ENCODE measurements around the gene CUBN. TPM values are rescaled to one million over a fixed set of nuclear protein-coding genes. Genes with fewer than 3 reads are reported as not detected.

Gene CUBN
- total RNA-seq, 4 donors from 2014 or later = 0.54 to 1.8 (median 1.3) TPM

DNA sequence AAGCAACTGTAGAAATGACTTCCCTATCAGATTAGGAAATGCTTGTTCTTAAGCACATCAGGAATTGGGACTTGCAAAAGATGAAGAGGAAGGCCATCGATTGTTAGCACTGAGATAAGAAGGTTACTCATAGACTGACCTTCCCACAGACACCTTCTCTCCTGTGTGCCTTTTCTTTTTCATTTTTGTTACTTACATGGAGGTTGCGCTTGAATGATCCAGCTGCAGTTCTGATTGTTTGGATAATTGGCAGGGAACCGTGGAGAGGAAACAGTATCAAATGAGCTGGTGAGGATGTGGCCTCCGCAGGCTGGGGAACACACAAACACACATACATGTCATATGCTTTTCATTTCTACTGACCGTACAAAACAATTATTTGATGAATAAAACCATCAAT is 177.5 kb downstream of the CUBN start:
- WGBS, 2 donors = 55 to 59% methylated on average over 5 of the region's 5 CpGs
- DNase-seq (ENCODE audit: low spot score in 2 of 2) = no peak

DNA sequence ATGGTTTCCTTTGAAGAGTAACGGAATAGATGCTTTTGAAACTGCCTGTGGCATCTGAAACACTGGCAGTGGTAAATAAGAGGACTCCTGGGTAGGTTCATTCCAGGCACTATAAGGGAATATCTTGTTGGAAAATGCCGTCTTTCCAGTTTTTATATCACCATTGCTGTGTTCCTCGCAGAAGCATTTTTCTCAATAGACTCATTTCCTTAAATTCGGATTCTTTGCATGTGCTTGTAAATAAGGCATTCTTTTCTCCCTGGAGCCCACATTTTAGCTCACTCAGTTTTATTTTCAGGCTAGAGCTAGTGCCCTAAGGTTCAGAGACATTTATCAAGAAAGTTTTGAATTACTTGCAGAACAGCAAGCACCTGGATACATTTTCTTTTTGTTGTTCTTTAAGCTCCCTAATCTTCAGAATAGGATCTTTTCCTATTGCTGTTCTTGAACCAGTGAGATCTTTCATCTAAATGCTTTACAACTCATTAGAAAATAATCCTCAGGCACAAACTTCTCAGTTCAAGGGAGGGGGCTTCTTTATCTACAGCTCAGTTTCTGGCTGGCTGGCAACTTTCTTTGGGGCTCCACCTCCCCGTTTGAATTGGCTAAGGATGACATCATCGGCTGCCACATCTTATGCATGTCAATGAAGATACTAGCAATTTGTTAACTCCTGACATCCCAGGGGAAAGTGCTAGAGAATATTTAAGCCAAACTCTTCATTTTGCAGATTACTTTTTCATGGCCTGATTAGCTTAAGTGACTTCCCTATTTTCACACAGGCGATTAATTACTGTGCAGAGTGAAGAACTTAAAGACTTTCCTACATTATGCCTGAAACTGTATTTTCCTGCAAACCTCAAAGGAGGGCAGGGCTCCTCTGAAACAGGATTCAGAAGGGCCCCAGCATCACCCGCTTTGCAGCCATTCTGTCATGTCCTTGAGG is 178.7 kb downstream of the CUBN start:
- WGBS, 2 donors = 28 to 29% methylated on average over 8 of the region's 8 CpGs
- intact Hi-C loops (cut with DNase I; ENCODE audit: low total_unique reads) = no loop called here
- no peak overlapping the region for H3K4me3 ChIP-seq (ENCODE audit: low read depth, poor library complexity, severe bottlenecking)
- TF ChIP-seq, protein P1, sequence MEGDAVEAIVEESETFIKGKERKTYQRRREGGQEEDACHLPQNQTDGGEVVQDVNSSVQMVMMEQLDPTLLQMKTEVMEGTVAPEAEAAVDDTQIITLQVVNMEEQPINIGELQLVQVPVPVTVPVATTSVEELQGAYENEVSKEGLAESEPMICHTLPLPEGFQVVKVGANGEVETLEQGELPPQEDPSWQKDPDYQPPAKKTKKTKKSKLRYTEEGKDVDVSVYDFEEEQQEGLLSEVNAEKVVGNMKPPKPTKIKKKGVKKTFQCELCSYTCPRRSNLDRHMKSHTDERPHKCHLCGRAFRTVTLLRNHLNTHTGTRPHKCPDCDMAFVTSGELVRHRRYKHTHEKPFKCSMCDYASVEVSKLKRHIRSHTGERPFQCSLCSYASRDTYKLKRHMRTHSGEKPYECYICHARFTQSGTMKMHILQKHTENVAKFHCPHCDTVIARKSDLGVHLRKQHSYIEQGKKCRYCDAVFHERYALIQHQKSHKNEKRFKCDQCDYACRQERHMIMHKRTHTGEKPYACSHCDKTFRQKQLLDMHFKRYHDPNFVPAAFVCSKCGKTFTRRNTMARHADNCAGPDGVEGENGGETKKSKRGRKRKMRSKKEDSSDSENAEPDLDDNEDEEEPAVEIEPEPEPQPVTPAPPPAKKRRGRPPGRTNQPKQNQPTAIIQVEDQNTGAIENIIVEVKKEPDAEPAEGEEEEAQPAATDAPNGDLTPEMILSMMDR (IDR thresholded peaks at IDR 0.05) = no peak
- no peak for TF ChIP-seq POLR2A (IDR thresholded peaks at IDR 0.05)
- DNase-seq (ENCODE audit: low spot score in 2 of 2) = no peak

More for the DNA sequence above, 177.5 kb downstream of the CUBN start:
- intact Hi-C loops (cut with DNase I; ENCODE audit: low total_unique reads) = no loop called here
- no peak overlapping the region for H3K4me3 ChIP-seq (ENCODE audit: low read depth, poor library complexity, severe bottlenecking)
- TF ChIP-seq, protein P1 (IDR thresholded peaks at IDR 0.05) = no peak
- no peak for TF ChIP-seq POLR2A (IDR thresholded peaks at IDR 0.05)

DNA sequence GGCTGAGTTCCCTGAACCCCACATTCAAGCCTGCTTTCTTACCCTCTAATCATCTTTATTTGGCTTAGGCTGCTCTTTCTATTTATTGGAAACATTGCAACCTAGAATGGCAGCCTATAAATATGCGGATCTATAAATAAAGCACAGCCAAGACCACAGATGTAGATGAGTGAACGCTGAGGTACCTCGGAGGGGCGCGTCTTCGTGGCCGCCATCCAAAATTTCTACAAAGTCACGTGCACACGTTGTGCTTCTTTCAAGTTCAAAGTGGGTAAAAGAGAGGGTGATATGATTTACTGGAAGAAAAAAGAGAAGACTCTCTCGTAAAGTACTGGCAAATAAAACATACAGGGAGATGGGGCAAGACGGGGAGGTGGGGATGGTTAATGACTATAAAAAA is 179.8 kb downstream of the CUBN start:
- 34 to 42% methylated on average over 11 of the region's 11 CpGs for WGBS, 2 donors
- DNase-seq (ENCODE audit: low spot score in 2 of 2) = no peak
- intact Hi-C loops (cut with DNase I; ENCODE audit: low total_unique reads) = no loop called here
- no peak for TF ChIP-seq POLR2A (IDR thresholded peaks at IDR 0.05)
- TF ChIP-seq, protein P1 (IDR thresholded peaks at IDR 0.05) = no peak
- H3K4me3 ChIP-seq (ENCODE audit: low read depth, poor library complexity, severe bottlenecking) = no peak overlapping the region

DNA sequence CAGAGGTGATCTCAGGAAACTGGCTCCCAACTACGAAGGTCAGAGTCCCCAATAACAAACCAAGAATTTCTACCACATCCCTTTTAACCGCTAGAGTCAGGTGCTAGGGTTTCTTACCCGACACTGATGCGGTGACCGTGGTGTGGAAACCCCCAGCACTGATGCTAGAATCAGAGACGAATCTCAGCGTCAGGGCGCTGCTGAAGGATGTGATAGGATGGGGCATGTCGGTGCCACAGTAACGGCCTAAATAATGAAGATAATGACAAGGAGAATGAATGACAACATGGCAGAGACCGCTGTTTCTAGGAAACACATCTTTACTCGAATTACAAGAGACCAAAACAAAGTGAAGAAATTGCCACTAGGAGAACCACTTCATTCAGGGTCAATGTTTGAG is 181.2 kb downstream of the CUBN start:
- no peak overlapping the region for H3K4me3 ChIP-seq (ENCODE audit: low read depth, poor library complexity, severe bottlenecking)
- TF ChIP-seq, protein P1 (IDR thresholded peaks at IDR 0.05) = no peak
- no peak for TF ChIP-seq POLR2A (IDR thresholded peaks at IDR 0.05)
- 95 to 96% methylated on average over 12 of the region's 12 CpGs for WGBS, 2 donors
- intact Hi-C loops (cut with DNase I; ENCODE audit: low total_unique reads) = no loop called here
- DNase-seq (ENCODE audit: low spot score in 2 of 2) = no peak

DNA sequence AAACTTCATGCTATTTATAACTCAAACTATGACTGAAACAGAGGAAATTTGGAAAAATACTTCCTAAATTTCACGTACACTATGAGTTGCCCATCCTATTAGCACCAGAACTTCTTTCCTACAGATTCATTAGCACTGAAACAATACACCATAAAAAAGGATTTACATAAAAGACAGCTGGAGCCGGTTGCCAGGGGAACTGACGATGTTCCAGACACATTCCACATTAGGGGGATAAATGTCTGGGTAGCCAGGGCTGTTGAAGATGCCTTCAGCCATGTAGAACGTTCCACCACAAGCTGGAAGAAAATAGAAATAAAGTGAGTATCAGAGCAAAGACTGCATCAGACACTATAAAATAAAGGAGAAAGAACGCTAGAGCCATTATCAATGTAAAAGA is 182.5 kb downstream of the CUBN start:
- TF ChIP-seq, protein P1 (IDR thresholded peaks at IDR 0.05) = no peak
- TF ChIP-seq POLR2A (IDR thresholded peaks at IDR 0.05) = no peak
- intact Hi-C loops (cut with DNase I; ENCODE audit: low total_unique reads) = no loop called here
- 84 to 89% methylated on average over 5 of the region's 5 CpGs for WGBS, 2 donors
- H3K4me3 ChIP-seq (ENCODE audit: low read depth, poor library complexity, severe bottlenecking) = no peak overlapping the region
- DNase-seq (ENCODE audit: low spot score in 2 of 2) = no peak
